ENCODE measurements around the gene LDB1. TPM values are rescaled to one million over a fixed set of nuclear protein-coding genes. Genes with fewer than 3 reads are reported as not detected.

Gene LDB1
- total and polyA plus RNA-seq, 2 of the 13 experiments (the other 11 are each of a cell fraction or from before 2014, with no cell fraction given), result 17.2 to 45.5 TPM

GRCh38 chr10:102114861-102115618, 5.1 kb downstream of the LDB1 start (continued):
- TF ChIP-seq TARDBP (CRISPR knock-in tag; IDR thresholded peaks at IDR 0.05) (0 out of 2 replicates have a peak, but pooled peaks have one; percentile 34), ZNF878 (CRISPR knock-in tag; IDR thresholded peaks at IDR 0.05) (no peak), SPEN (CRISPR knock-in tag; IDR thresholded peaks at IDR 0.05; ENCODE audit: low read depth) (0 out of 2 replicates have a peak, but pooled peaks have one; percentile 24), ZNF451 (CRISPR knock-in tag; IDR thresholded peaks at IDR 0.05) (0 out of 2 replicates have a peak, but pooled peaks have one; percentile 35), ZNF713 (CRISPR knock-in tag; IDR thresholded peaks at IDR 0.05) (no peak), MAF1 (CRISPR knock-in tag; IDR thresholded peaks at IDR 0.05; ENCODE audit: borderline replicate concordance) (no peak), HIC2 (CRISPR knock-in tag; IDR thresholded peaks at IDR 0.05; ENCODE audit: low read depth) (no peak), CEBPG (CRISPR knock-in tag; IDR thresholded peaks at IDR 0.05) (no peak), TAF1 (CRISPR knock-in tag; IDR thresholded peaks at IDR 0.05) (peak; percentile 73), ARID4A (CRISPR knock-in tag; IDR thresholded peaks at IDR 0.05; ENCODE audit: borderline replicate concordance) (no peak; the same call in 1 of the 2 replicates), MEIS2 (CRISPR knock-in tag; IDR thresholded peaks at IDR 0.05) (no peak), ZNF784 (CRISPR knock-in tag; IDR thresholded peaks at IDR 0.05; ENCODE audit: borderline replicate concordance) (no peak), U2AF2 (IDR thresholded peaks at IDR 0.05; ENCODE audit: low read depth, low read length) (no peak), ZNF281 (CRISPR knock-in tag; IDR thresholded peaks at IDR 0.05; ENCODE audit: borderline replicate concordance) (0 out of 2 replicates have a peak, but pooled peaks have one; percentile 55), RORA (CRISPR knock-in tag; IDR thresholded peaks at IDR 0.05) (no peak), ZBTB7B (CRISPR knock-in tag; IDR thresholded peaks at IDR 0.05) (no peak), FOXA3 (CRISPR knock-in tag; IDR thresholded peaks at IDR 0.05) (peak; percentile 23; the same call in 1 of the 2 replicates), KMT2B (CRISPR knock-in tag; IDR thresholded peaks at IDR 0.05) (0 out of 2 replicates have a peak, but pooled peaks have one; percentile 30), ZNF768 (CRISPR knock-in tag; IDR thresholded peaks at IDR 0.05) (no peak), NCOA1 (CRISPR knock-in tag; IDR thresholded peaks at IDR 0.05) (no peak), ZNF644 (CRISPR knock-in tag; IDR thresholded peaks at IDR 0.05; ENCODE audit: low read depth) (no peak)
